ENCODE measurements around the gene ASIC3. TPM values are rescaled to one million over a fixed set of nuclear protein-coding genes. Genes with fewer than 3 reads are reported as not detected.

ASIC3 gene
- total RNA-seq, 1 donor from 2014 or later, result 7.2 TPM

DNA sequence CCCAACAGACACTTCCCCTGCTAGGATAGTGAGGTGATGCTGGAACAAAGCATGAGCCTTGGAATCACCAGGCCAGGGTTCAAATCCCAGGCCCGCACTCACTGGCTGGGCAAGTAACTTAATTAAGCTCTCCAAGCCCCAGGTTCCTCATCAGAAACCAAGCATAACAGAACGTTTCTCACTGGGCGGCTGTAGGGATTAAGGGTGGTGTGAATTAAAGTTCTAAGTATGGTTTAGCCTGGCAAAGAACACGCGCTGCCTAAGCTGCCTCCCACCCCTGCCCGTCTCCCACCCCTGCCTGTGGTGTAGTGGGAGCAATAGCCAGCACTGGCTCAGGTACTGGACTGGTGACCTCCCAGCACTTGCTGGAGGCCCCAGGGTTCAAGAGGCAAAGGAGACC lies 16.7 kb downstream of the ASIC3 start:
- Mint-ChIP-seq H3K27ac (no peak overlapping the region), H3K9me3 (no peaks in the 10 kb centered on the region)

DNA sequence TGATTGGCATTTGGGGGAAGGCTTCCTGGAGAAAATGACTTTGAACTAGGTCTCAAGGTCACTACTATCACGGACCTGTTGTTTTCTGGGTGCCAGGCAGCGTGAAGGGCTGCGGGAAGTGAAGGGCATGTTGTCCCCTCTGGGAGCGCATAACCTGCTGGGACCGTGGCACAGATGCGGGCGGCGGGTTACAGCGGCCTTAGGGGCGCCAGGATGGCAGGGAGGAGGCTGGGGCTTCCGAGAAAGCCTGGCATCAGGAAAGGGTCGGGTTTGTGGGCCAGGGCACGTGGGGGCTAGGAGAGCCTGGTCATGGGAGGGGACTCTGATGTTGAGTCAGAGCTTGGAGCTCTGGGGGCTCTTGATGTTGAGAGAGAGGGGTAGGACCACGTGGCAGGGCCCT lies 17.2 kb downstream of the ASIC3 start:
- Mint-ChIP-seq H3K27ac (no peak overlapping the region), H3K4me3 (no peak overlapping the region), H3K4me1 (peaks cover 36% of the 10 kb centered on the region), H3K9me3 (no peaks in the 10 kb centered on the region), H3K27me3 (ENCODE audit: low read depth) (no peaks in the 10 kb centered on the region), H3K36me3 (peaks cover 16% of the 10 kb centered on the region)
- TF ChIP-seq, protein P1, sequence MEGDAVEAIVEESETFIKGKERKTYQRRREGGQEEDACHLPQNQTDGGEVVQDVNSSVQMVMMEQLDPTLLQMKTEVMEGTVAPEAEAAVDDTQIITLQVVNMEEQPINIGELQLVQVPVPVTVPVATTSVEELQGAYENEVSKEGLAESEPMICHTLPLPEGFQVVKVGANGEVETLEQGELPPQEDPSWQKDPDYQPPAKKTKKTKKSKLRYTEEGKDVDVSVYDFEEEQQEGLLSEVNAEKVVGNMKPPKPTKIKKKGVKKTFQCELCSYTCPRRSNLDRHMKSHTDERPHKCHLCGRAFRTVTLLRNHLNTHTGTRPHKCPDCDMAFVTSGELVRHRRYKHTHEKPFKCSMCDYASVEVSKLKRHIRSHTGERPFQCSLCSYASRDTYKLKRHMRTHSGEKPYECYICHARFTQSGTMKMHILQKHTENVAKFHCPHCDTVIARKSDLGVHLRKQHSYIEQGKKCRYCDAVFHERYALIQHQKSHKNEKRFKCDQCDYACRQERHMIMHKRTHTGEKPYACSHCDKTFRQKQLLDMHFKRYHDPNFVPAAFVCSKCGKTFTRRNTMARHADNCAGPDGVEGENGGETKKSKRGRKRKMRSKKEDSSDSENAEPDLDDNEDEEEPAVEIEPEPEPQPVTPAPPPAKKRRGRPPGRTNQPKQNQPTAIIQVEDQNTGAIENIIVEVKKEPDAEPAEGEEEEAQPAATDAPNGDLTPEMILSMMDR (IDR thresholded peaks at IDR 0.05; ENCODE audit: unreplicated experiment), result no peak
- no peak for DNase-seq (ENCODE audit: low spot score in 2 of 2, unreplicated experiment in 2 of 2)

More for the DNA sequence above, 16.7 kb downstream of the ASIC3 start:
- DNase-seq (ENCODE audit: low spot score in 2 of 2, unreplicated experiment in 2 of 2), result no peak
- H3K27me3 Mint-ChIP-seq (ENCODE audit: low read depth), result no peaks in the 10 kb centered on the region
- peaks cover 40% of the 10 kb centered on the region for H3K4me1 Mint-ChIP-seq
- H3K36me3 Mint-ChIP-seq, result peaks cover 16% of the 10 kb centered on the region
- H3K4me3 Mint-ChIP-seq, result no peak overlapping the region
- TF ChIP-seq, protein P1 (IDR thresholded peaks at IDR 0.05; ENCODE audit: unreplicated experiment), result no peak

DNA sequence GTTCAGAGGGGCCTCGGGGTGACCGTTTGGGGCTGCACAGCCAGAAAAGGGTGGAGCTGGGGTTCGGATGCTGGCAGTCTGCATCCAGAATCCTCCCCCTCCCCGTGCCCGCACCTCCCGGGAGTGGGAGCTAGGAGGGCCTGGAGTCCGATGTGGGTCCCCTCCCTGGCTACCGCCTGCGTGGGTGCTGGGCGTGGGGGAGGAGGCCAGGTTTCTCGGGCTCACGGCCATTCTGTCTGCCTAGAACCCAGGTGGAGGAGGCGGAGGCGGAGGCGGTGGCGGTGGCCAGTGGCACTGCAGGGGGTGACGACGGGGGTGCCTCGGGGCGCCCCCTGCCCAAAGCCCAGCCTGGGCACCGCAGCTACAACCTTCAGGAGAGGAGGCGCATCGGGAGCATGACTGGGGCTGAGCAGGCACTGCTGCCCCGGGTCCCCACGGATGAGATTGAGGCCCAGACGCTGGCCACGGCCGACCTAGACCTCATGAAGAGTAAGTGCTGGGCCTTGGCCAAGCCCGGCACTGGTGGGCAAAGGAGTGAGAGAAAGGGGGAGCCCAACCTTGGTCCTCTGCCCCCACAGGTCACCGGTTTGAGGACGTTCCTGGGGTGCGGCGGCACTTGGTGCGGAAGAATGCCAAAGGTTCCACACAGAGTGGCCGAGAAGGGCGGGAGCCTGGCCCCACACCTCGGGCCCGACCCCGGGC lies 18.1 kb downstream of the ASIC3 start:
- Mint-ChIP-seq H3K27me3 (ENCODE audit: low read depth) (no peaks in the 10 kb centered on the region), H3K36me3 (peaks cover 16% of the 10 kb centered on the region), H3K4me1 (peaks cover 27% of the 10 kb centered on the region), H3K4me3 (no peak overlapping the region), H3K27ac (no peak overlapping the region), H3K9me3 (no peaks in the 10 kb centered on the region)
- TF ChIP-seq, protein P1 (IDR thresholded peaks at IDR 0.05; ENCODE audit: unreplicated experiment), result no peak
- no peak for DNase-seq (ENCODE audit: low spot score in 2 of 2, unreplicated experiment in 2 of 2)

DNA sequence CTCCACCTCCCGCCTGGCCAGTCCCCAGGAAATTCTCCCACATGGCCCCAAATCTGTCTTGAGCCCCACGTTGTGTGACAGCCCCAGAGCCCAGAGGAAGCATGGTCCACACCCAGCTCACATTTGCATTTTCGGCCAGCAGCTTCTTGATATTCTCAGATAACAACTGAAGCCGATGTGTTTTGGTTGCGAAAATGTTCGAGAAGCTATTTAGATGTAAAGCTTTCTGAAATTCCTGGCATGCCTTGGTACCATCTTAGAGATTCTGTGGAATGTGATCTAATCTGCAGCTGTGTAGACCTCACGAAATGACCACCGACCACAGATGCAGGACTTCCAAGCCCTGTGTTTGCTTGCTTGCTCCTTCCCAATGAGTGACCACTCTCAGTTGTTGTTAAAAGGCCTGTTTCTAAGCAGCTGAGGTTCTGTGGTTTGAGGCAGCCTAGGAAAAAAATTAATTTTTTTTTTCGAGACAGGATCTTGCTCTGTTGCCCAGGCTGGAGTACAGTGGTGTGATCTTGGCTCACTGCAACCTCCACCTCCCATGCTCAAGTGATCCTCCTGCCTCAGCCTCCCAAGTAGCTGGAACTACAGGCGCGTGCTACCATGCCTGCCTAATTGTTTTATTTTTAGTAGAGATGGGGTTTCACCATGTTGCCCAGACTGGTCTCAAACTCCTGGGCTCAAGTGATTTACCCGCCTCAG lies 19.9 kb downstream of the ASIC3 start:
- no peak overlapping the region for H3K4me3 Mint-ChIP-seq
- H3K36me3 Mint-ChIP-seq, result peaks cover 22% of the 10 kb centered on the region
- peak overlapping the region; percentile 74 for H3K27ac Mint-ChIP-seq
- no peak for DNase-seq (ENCODE audit: low spot score in 2 of 2, unreplicated experiment in 2 of 2)
- H3K9me3 Mint-ChIP-seq, result no peaks in the 10 kb centered on the region
- H3K27me3 Mint-ChIP-seq (ENCODE audit: low read depth), result no peaks in the 10 kb centered on the region
- H3K4me1 Mint-ChIP-seq, result peaks cover 13% of the 10 kb centered on the region
- TF ChIP-seq, protein P1 (IDR thresholded peaks at IDR 0.05; ENCODE audit: unreplicated experiment), result no peak

DNA sequence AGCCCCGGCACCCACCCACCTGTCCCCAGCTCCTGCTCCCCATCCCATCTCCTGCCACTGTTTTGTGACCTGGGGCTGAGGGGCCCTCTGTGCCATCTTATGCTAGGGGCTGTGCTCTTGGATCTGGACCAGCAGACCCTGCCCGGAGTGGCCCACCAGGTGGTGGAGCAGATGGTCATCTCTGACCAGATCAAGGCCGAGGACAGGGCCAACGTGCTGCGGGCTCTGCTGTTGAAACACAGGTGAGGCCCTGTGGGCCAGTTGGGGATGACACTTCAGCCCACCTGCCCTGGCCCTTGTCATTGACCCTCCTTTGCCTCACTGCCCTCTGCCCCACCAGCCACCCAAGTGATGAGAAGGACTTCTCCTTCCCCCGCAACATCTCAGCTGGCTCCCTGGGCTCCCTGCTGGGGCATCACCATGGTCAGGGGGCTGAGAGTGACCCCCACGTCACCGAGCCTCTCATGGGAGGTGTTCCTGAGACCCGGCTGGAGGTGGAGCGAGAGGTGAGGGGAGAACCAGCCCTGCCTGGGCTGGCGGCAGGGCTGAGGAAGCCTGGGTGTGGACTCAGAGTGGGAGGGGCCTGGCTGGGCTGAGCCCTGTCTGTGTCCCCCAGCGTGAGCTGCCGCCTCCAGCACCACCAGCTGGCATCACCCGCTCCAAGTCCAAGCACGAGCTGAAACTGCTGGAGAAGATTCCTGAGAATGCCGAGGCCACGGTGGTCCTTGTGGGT lies 21.7 kb downstream of the ASIC3 start:
- Mint-ChIP-seq H3K4me1 (peaks cover 10% of the 10 kb centered on the region), H3K27me3 (ENCODE audit: low read depth) (no peaks in the 10 kb centered on the region), H3K36me3 (peaks cover 28% of the 10 kb centered on the region), H3K9me3 (no peaks in the 10 kb centered on the region), H3K4me3 (no peak overlapping the region), H3K27ac (no peak overlapping the region)
- no peak for DNase-seq (ENCODE audit: low spot score in 2 of 2, unreplicated experiment in 2 of 2)
- TF ChIP-seq, protein P1 (IDR thresholded peaks at IDR 0.05; ENCODE audit: unreplicated experiment), result no peak

Data from mesothelial cell of epicardium (in vitro differentiated cells).